ENCODE data around the gene ART3.

ART3 gene

GRCh38 chr4:76144546-76144945, 70.0 kb downstream of the ART3 start:
- Histone ChIP-seq H3K4me1 (ENCODE audit: control insufficient read depth, insufficient read depth, low read length) (peaks cover 13% of the 10 kb centered on the region), H3K9me3 (ENCODE audit: control insufficient read depth, low read length) (no peaks in the 10 kb centered on the region), H3K4me3 (ENCODE audit: insufficient read depth, low read depth, low read length) (no peak overlapping the region), H3K27me3 (ENCODE audit: control insufficient read depth, insufficient read depth, low read length, poor library complexity, severe bottlenecking) (no peaks in the 10 kb centered on the region), H3K36me3 (ENCODE audit: control insufficient read depth, insufficient read depth, low read length) (peaks cover 16% of the 10 kb centered on the region), H3K27ac (ENCODE audit: insufficient read depth, low read depth, low read length, poor library complexity, severe bottlenecking) (no peak overlapping the region)

- H3K27me3 ChIP-seq (ENCODE audit: control insufficient read depth, insufficient read depth, low read length, poor library complexity, severe bottlenecking), result no peaks in the 10 kb centered on the region
- 0% methylated on average over 30 to 31 of the region's 31 CpGs for WGBS, 2 experiments
- no peaks in the 10 kb centered on the region for H3K9me3 ChIP-seq (ENCODE audit: control insufficient read depth, low read length)
- peak overlapping the region; percentile 97 for H3K4me3 ChIP-seq (ENCODE audit: insufficient read depth, low read depth, low read length)
- H3K36me3 ChIP-seq (ENCODE audit: control insufficient read depth, insufficient read depth, low read length), result peaks cover 7% of the 10 kb centered on the region
- H3K27ac ChIP-seq (ENCODE audit: insufficient read depth, low read depth, low read length, poor library complexity, severe bottlenecking), result peak overlapping the region; percentile 98
- H3K4me1 ChIP-seq (ENCODE audit: control insufficient read depth, insufficient read depth, low read length), result peaks cover 16% of the 10 kb centered on the region
Measured at GRCh38 chr4:76147454-76148141, 73.1 kb downstream of the ART3 start.

- Histone ChIP-seq H3K4me3 (ENCODE audit: insufficient read depth, low read depth, low read length) (peak within 1 kb of the TSS; percentile 97), H3K27me3 (ENCODE audit: control insufficient read depth, insufficient read depth, low read length, poor library complexity, severe bottlenecking) (no peaks in the 10 kb centered on the region), H3K27ac (ENCODE audit: insufficient read depth, low read depth, low read length, poor library complexity, severe bottlenecking) (peak within 1 kb of the TSS; percentile 98), H3K36me3 (ENCODE audit: control insufficient read depth, insufficient read depth, low read length) (peaks cover 4% of the 10 kb centered on the region), H3K9me3 (ENCODE audit: control insufficient read depth, low read length) (no peaks in the 10 kb centered on the region), H3K4me1 (ENCODE audit: control insufficient read depth, insufficient read depth, low read length) (peaks cover 16% of the 10 kb centered on the region)
- WGBS, 2 experiments, result 0% methylated on average over 47 of the region's 47 CpGs
Measured at GRCh38 chr4:76148142-76148865, 73.8 kb downstream of the ART3 start, which contains the start of gene NUP54. Gene NUP54, minus strand, starts transcription at chr4:76148397. Its CDS starts 23 bp downstream, at chr4:76148374.

GRCh38 chr4:76153356-76153755, 78.8 kb downstream of the ART3 start:
- Histone ChIP-seq H3K4me3 (ENCODE audit: insufficient read depth, low read depth, low read length) (no peak overlapping the region), H3K9me3 (ENCODE audit: control insufficient read depth, low read length) (no peaks in the 10 kb centered on the region), H3K36me3 (ENCODE audit: control insufficient read depth, insufficient read depth, low read length) (no peaks in the 10 kb centered on the region), H3K4me1 (ENCODE audit: control insufficient read depth, insufficient read depth, low read length) (peaks cover 7% of the 10 kb centered on the region), H3K27me3 (ENCODE audit: control insufficient read depth, insufficient read depth, low read length, poor library complexity, severe bottlenecking) (no peaks in the 10 kb centered on the region), H3K27ac (ENCODE audit: insufficient read depth, low read depth, low read length, poor library complexity, severe bottlenecking) (no peak overlapping the region)
- WGBS, 2 experiments, result 100% methylated on average over 1 of the region's 2 CpGs; no CpG with 5 or more reads in 1 of the 2 experiments

GRCh38 chr4:76155979-76156378, 81.5 kb downstream of the ART3 start:
- H3K4me1 ChIP-seq (ENCODE audit: control insufficient read depth, insufficient read depth, low read length), result no peaks in the 10 kb centered on the region
- 77 to 78% methylated on average over 3 of the region's 3 CpGs for WGBS, 2 experiments

GRCh38 chr4:76156635-76157034, 82.1 kb downstream of the ART3 start:
- H3K27me3 ChIP-seq (ENCODE audit: control insufficient read depth, insufficient read depth, low read length, poor library complexity, severe bottlenecking), result no peaks in the 10 kb centered on the region
- 86 to 93% methylated on average over 2 of the region's 2 CpGs for whole genome bisulfite sequencing, 2 experiments
- no peak overlapping the region for H3K4me3 ChIP-seq (ENCODE audit: insufficient read depth, low read depth, low read length)
- no peak overlapping the region for H3K27ac ChIP-seq (ENCODE audit: insufficient read depth, low read depth, low read length, poor library complexity, severe bottlenecking)
- H3K4me1 ChIP-seq (ENCODE audit: control insufficient read depth, insufficient read depth, low read length), result no peaks in the 10 kb centered on the region
- H3K9me3 ChIP-seq (ENCODE audit: control insufficient read depth, low read length), result no peaks in the 10 kb centered on the region
- no peaks in the 10 kb centered on the region for H3K36me3 ChIP-seq (ENCODE audit: control insufficient read depth, insufficient read depth, low read length)

More at GRCh38 chr4:76155979-76156378, 81.5 kb downstream of the ART3 start:
- Histone ChIP-seq H3K4me3 (ENCODE audit: insufficient read depth, low read depth, low read length) (no peak overlapping the region), H3K27me3 (ENCODE audit: control insufficient read depth, insufficient read depth, low read length, poor library complexity, severe bottlenecking) (no peaks in the 10 kb centered on the region), H3K27ac (ENCODE audit: insufficient read depth, low read depth, low read length, poor library complexity, severe bottlenecking) (no peak overlapping the region), H3K9me3 (ENCODE audit: control insufficient read depth, low read length) (no peaks in the 10 kb centered on the region), H3K36me3 (ENCODE audit: control insufficient read depth, insufficient read depth, low read length) (no peaks in the 10 kb centered on the region)

GRCh38 chr4:76160355-76160754, 85.8 kb downstream of the ART3 start:
- H3K9me3 ChIP-seq (ENCODE audit: control insufficient read depth, low read length), result no peaks in the 10 kb centered on the region
- peaks cover 11% of the 10 kb centered on the region for H3K36me3 ChIP-seq (ENCODE audit: control insufficient read depth, insufficient read depth, low read length)
- no peaks in the 10 kb centered on the region for H3K4me1 ChIP-seq (ENCODE audit: control insufficient read depth, insufficient read depth, low read length)
- H3K27ac ChIP-seq (ENCODE audit: insufficient read depth, low read depth, low read length, poor library complexity, severe bottlenecking), result no peak overlapping the region
- H3K27me3 ChIP-seq (ENCODE audit: control insufficient read depth, insufficient read depth, low read length, poor library complexity, severe bottlenecking), result no peaks in the 10 kb centered on the region
- WGBS, 2 experiments, result 70 to 100% methylated on average over 1 to 2 of the region's 2 CpGs
- H3K4me3 ChIP-seq (ENCODE audit: insufficient read depth, low read depth, low read length), result no peak overlapping the region

Measured in ectodermal cell (in vitro differentiated cells).